ENCODE results near the gene PYGL.
"Not testable (repeated sequence)": the region's sequence is repeated elsewhere in the genome, so short reads cannot be mapped to it uniquely, and the experiment has no call there.

PYGL gene

DNA sequence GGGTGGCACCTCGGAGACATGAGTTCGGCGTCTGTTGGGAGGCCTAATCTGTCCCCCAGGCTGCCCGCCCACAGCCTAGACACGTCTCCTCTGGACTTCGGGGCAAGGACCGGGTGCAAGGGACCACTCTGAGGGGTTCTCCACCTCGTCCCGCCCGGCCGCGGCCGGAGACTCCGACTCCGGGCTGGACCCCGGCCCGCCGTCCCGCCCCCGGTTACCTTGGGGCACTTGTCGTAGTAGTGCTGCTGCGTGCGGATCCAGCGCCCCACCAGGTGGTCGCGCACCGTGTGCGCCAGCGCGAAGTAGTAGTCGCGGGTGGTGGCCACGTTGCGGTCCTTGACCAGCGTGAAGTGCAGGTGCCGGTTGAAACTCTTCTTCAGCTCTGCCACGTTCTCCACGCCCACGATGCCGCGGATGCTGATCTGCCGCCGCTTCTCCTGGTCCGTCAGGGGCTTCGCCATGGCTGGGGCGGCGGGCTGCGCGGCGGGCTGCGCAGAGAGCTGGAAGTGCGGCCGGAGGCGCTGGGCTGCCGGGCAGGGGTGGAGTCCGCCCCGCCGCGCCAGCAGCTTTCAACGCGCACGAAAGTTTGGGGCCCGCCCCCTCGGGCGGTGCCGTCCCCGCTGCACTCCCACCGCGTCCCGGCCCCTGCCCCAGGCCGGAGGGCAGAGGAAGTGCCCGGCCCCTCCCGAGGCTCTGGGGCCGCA lies at the start of gene PYGL:
Gene PYGL, minus strand, starts transcription at position 541 of the 704 bp plus-strand sequence. Its CDS starts 80 bp downstream, at position 461.
- DNase-seq (ENCODE audit: low read depth), result peak; percentile 36

DNA sequence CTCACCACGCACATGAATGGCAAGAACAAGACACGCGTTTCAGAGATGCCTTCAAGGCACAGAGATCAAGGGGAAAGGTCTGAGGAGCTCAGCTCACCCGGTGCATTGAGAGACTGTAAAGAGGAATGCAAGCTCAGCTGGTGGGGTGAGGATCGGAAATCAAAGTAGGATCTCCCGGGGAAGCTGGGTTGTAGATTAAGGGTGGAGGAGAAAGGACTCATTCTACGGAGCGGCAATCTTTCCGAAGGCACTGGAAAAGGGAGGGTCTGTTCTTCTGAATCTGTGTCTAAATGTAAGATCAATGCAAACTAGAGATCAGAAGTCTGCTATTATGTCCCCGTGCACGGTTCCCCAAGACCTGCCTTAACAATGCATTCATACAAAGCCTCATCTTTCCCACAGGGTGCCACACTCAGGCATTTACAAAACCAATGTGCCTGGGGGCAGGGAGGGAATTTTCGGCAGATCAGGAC lies 41.6 kb upstream of the PYGL start:
- no peak for DNase-seq (ENCODE audit: low read depth)

DNA sequence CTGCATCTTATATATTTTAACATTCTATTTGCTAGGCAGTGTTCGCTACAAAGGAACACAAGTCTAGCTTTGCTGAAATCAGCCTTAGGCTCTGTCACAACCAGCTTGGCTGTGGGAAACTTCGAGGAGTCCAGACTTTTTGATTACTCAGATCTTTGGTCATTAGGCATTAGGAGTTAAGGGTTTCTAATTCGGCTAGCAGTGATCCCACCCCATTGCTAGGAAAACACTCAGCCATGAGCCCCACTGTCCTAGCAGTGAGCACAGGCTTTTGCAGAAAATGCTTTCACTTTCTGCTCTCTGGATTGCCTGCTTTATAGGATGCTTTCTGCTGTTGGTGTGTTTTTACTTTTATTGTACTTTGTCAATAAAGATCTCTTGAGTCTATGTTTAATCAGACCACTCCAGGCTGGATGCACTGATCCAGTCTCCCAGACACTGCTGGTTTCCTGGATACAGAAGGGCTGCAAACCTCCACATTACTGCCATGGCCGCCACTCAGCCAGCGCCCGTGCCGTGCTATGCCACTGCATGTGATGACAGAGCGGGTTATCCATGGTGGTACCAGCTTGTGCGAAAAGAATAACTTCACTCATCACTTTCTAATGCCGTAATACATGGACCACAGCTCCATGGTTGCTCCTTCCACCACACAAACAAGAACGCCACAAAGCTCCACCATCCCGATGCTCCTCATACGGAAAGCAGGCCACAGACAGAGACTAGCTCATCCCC lies 41.0 kb upstream of the PYGL start:
- no peak for DNase-seq (ENCODE audit: low read depth)

DNA sequence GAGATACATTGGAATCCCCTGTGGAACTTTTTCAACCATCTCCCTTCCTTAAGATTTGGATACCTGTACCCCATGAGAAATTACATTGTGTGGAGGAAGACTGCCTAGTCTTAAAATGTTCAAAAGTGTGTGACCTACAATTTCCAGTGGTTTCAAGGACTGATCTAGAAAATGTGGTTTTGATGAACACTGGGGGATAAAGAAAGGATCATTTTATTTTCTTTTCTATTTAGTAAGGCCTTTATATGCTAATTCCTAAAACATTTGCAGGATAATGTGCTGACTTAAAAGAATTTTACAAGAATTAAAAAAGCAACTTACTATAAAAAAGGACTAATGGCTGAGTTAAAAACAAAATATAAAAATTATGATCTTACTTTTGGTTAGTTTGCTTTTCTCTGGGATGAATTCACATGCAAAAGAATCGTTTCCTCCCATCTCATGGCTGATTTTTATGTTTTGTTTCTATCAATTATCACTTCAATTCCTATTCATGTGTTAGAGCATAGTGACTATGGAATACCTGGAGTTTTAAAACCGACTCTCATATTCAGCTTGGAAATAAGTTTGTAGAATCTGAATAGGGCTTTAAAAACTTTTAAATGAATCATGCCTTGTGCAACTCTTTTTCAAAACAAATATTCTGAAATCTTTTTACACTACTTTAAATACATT lies 39.9 kb upstream of the PYGL start:
- no peak for DNase-seq (ENCODE audit: low read depth)

DNA sequence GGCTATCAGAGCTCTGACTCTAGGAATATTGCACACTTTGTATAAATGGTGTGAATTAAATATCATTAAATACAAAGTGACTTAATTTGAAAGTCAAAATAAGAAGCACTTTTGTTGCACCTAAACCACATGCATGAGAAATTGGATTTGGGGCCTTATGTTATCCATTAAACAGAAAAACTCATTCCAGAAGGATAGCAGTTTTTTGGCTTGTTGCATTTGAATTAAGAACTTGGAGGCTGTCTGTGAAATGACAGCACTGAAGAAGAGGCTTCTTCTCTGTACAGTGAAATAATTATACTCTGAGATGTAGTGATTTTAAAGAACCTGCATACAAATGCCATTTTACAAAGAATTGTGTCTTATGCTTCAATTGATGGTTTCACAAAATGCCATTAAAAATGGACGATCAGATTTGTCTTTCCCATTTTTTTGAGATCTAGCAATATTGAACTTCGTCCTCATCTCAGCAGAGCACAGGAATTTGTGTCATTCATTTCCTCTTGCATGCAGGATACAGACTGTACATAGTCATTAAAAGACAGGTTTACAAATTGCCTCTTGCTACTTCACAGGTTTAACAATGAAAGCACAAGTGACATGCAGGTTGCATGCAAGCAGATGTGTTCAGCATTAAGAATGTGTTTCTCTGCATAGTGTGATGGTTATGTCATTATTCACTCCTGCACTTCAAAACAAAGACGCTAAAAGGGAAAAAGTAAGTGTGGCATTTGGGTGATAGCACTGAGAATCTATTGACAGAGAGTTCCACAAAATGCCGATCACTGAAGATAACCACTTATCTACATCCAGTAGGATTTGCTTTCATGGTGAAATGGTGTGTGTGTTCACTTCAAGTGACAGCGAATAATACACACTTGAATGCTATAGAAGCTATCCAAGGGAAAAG lies 35.9 kb upstream of the PYGL start:
- no peak for DNase-seq (ENCODE audit: low read depth)

DNA sequence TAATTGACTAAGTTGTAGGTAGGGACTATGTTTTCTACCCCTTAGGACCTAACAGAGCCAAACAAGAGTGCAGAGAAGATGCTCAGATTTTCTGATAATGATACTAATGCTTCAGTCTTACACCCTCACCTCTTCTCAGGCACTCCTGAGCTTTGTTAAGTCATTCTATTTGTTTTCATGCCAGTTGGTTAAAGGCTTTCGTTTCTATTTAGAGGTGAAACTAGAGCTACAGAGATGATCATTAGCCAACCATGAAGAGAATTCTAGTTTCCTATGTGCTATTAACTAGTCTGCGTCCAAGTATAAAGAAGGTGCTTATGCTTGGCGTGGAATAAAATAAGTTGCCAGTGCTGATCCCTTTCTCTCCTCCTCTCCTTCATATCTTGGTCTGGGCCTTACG lies 34.6 kb upstream of the PYGL start:
- no peak for DNase-seq (ENCODE audit: low read depth)

DNA sequence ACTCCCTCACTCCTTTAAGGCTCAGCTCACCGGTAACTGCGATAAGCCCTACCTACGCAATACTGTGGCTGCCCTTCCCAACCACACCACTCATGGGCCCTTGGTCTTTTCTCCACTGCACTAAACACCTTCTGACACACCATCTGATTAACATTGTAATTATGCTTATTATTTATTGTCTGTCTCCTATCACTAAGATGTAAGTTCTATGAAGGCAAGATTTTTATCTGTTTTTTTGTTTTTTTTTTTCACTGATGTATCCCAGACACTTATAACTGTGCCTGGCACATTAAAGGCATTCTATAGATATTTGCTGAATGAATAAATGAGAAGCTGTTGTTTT lies 34.2 kb upstream of the PYGL start:
- no peak for DNase-seq (ENCODE audit: low read depth)

DNA sequence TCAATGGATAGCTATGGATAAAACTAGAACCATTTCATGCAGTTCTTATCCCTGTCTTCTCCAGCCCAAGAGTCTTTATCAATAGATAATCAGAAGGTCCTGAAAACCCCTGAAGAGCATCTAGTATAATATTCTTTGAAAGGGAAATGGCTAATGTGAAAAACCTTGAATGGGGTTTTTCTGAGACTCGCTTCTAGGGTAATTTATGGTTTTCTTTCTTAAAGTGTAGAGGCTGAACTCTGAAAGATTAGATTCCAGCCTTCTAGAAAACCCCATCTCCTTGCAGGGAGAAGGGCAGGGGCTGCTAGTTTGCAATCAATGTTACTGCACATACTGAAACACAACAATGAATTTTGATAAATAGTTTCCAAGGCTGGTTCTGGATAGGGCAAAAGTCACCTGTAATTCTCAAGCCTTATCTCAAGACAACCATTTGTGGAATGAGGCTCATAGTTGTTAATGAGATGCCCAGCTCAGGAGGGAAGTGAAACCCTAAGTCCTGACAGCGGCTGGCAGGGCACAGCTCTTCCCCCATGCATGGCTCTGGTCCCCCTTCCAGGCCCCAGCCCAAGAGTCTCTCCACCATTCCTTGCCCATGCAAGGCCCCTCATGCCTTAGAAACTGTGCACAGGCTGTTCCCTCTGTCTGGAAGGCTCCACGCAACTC lies 33.7 kb upstream of the PYGL start:
- no peak for DNase-seq (ENCODE audit: low read depth)

DNA sequence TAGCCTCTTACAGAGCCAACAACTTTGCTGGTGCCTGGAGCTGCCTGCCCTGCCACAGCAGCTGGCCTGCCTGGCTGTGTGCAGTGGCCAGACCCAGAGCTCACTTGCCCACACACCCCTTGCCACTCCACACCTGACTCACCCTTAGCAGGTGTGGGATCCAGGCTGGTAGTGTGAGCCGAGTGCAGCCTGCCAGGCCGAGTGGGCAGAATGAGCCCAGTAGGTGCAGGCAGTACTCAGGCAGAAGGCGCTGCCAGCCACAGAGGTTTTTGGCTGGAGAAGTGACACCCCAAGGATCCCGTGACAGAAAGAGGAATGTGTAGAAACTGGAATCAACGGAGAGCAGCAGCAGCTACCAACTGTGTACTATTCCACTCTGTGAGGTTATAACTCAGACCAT lies 29.8 kb upstream of the PYGL start:
- DNase-seq (ENCODE audit: low read depth), result no peak

DNA sequence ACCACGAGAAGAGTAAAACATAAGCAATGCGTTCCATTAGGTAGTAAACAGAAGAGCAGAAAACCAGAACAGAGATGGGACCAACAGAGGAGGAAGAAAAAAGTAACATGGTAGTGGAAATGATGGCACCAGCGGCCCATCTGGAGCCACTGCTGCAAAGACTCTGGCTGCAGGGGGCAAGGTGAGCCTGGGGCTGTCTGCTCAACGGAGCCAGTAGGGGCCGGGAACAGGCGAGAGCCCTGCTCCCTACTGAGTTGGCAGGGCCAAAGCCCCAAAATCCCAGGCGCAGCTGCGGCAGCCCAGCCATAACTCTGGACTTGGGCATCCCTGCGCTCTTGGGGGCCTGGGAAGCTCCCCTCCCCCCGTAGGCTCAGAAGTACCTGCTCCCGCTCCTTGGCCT lies 28.5 kb upstream of the PYGL start:
- no peak for DNase-seq (ENCODE audit: low read depth)

DNA sequence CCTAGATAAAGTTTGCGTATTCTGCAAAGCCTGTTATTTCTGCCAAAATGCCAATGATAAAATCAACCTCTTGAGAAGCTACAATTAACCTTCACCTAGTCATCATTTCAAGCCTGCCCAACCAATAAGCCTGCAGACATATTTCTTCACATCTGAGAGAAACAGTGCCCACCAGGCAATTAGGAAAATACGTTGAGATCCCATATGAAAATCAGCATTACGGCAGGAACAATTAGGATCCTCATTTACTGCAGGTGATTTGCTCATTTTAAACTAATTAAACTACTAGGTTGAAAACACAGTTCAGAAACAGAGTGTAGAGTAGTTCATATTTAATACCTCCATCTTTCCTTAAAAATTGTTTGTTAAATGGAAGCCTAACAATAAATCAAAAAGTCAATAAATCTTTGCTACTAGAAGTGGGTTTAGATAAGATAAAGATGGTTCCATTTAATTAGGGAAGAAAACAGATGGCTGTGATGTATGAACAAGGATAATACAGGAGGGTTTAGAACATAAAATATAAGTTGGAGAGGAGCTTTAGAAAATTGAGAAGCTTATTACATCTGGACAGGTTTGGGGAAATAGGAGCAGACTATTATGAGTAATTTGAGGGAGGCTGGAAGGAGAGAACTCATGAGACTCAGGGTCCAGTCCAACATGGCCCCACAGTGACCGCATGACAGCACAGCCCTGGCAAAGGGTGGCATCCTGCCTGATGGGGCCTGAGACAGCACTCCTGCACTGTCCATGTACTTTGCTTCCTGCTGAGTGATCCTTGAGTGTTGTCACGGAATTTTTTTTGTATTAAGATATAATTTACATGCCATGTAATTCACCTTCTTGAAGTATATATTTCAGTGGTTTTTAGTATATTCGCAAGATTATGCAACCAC lies 26.9 kb upstream of the PYGL start:
- no peak for DNase-seq (ENCODE audit: low read depth)

DNA sequence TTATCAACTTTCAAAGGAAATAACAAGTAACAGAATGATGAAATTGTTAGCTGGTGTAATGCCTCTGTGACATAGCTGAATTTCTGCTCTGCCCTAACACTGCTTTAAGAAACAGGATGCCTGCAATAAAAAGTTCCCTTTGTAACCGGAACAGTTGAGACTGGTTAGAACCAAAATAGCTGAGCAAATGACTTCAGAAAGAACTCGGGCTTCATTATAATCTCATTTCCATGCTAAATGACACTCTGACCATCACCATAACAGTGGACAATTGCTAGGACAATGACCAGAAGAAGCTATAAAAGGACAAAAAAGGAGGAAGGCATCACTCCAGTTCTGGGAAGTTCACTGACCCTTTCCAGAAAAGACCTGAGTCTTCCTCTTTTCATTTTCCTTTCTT lies 23.5 kb upstream of the PYGL start:
- no peak for DNase-seq (ENCODE audit: low read depth)

DNA sequence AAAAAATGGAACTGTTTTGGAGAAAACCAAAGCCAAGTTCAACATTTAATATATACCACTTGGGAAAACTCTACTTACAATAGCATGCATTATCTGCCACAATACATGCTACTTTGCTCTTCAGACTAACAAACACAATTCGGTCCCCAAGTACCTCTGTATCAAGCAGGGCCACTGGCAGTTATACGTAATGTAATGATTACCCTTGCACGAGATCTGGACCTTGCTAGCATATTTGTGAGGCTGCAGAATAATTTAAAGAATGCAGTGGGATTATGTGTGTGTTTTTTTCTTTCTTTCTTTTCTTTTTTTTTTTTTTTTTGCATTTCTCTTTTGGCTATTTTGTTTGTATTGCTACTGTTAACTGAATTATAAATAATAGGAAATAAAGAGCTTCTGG lies 22.8 kb upstream of the PYGL start:
- no peak for DNase-seq (ENCODE audit: low read depth)

DNA sequence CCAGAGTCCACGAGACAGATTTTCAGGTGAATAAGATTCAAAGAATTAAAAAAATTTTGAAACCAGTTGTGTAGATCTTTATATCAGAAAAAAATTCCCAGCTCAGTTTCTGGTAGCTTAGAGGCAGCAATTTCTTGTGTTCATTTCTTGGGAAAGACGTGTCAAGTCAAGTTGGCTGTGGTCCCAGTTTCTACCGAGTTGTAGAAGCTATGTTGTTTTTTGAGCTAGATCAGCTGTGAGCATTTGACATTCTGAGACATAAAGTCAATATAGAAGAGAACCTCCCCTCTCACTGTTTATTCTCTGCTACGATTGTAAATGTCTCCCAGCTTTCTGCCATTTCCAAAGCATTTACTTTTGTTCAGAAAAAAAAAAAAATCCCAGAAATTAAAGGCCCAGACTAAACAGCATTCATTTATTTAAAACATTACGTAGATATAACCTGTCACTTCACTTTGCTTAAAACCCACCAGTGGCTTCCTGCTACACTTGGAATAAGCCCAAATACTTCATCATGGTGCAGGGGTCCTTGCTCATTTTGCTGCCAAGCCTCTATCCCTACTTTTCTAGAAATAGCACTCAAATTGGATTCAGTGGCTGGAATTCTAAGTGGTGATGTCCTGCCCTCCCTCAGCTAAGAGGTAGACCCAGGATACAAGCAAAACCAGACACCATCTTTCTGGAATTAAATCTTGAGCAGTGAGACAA lies 20.6 kb upstream of the PYGL start:
- peak; percentile 96 for DNase-seq (ENCODE audit: low read depth)

DNA sequence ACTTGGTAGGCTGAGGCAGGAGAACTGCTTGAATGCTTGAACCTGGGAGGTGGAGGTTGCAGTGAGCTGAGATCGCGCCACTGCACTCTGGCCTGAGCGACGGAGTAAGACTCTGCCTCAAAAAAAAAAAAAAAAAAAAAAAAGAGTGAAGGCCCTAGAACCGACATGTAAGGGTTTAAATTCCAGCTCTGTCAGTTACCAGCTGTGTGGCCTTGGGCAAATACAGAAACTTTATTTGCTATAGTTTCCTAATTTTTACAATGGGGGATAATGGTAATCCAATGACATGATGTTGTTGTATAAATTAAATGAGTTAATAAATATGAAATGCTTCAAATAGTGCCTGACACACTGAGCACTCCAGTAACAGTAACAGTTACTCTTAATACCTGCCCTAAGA lies 19.6 kb upstream of the PYGL start:
- no peak for DNase-seq (ENCODE audit: low read depth)

DNA sequence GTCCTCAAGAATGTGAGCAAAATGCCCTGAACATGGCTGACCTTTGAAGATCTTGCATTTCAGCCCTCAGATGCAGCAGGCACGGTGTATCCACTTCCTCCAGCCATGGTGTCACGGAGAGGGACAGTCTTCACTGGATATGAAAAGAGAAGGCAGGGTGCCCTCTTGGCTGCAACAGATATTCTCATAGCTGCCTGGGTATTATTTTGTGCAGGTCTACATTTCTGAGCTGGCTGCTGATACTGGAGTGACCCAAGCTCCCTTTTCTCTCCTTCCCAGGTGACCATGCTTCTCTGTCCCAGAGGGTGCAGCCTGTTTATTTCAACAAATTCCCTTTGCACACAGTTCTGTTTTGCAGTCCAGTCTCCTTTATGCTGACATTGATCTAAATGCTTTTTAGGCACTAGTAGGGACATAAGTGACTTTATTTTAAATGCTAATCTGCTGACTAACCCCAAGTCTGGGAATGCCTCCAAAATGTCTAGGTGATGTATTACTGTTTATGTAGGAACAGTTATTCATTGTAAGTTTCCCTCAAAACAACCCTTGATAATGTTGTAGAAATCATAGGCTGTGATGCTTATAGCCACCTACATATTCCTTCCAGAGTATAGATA lies 17.4 kb upstream of the PYGL start:
- peak; percentile 87 for DNase-seq (ENCODE audit: low read depth)

DNA sequence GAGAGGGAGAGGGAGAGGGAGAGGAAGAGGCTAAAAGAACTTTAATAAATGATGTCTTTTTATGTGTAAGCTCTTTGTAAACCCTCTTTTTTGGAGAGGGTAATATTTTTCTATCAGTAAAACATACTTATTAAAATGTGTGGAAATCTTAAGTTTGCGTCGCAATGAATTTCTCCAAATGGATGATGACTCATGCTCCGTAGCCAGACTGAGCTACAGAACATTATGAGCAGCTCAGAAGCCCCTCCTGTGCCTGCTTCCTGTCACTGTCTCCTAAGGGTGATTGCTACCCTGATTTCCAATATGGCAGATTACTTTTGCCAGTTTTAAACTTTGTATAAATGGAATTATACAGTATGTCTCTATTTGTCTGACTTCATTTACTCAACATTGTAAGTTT lies 13.0 kb upstream of the PYGL start:
- DNase-seq (ENCODE audit: low read depth), result no peak

DNA sequence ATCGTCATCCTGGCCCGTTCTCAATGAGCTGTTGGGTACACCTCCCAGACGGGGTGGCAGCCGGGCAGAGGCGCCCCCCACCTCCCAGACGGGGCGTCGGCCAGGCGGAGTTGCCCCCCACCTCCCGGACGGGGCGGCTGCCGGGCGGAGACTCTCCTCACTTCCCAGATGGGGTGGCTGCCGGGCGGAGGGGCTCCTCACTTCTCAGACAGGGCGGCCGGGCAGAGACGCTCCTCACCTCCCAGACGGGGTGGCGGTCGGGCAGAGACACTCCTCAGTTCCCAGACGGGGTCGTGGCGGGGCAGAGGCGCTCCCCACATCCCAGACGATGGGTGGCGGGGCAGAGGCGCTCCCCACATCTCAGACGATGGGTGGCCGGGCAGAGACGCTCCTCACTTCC lies 12.1 kb upstream of the PYGL start:
- not testable (repeated sequence) for DNase-seq (ENCODE audit: low read depth)

DNA sequence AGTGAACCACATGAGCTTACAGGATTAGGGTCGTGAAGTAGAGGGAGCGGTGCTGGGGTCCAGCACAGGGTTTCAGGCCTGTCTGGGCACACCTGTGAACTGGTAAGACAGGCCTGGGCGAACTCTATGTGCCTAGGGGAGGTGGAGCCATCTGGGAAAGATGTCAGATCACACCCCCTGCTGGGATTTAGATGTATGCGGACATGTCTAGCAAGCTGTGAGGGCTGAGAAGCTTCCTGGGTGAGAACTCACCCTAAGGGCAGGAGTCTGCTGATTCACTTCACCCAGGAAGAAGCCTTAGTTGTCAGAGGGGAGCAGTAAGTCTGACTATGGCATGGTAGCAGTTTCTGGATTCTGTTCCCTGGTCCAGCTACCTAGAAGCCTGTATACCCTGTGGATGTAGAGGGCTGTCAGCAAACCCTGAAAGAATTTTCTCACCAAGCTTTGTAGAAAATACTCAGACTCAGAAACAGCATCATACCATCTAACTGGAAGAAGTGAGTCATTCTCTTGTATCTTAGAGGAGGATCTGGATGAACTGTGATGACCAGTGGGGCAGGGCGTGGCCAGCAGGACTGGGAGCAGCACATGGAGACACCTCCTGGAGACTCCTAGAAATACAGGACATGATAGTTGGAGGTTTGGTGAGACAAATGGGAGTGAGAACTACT lies 11.2 kb upstream of the PYGL start:
- DNase-seq (ENCODE audit: low read depth), result peak; percentile 88
